ENCODE measurements around the gene TSHZ2. TPM values are rescaled to one million over a fixed set of nuclear protein-coding genes. Genes with fewer than 3 reads are reported as not detected.

Gene TSHZ2
- total and polyA plus RNA-seq, 9 of the 15 experiments (the other 6 are each of a cell fraction or from before 2014, with no cell fraction given): 0.03 to 0.20 (median 0.05) TPM; not detected in 4

GRCh38 chr20:53517146-53517545, 545.0 kb downstream of the TSHZ2 start (continued):
- TF ChIP-seq USF2 (CRISPR knock-in tag; IDR thresholded peaks at IDR 0.05): peak; percentile 82
- peak; percentile 57 for TF ChIP-seq PKNOX1 (IDR thresholded peaks at IDR 0.05)
- TF ChIP-seq ZNF589 (CRISPR knock-in tag; IDR thresholded peaks at IDR 0.05; ENCODE audit: low read depth): no peak
- peak; percentile 82 for TF ChIP-seq RAD51 (IDR thresholded peaks at IDR 0.05; ENCODE audit: borderline replicate concordance, low read depth)
- TF ChIP-seq E2F6 (IDR thresholded peaks at IDR 0.05; ENCODE audit: borderline replicate concordance in 1 of 2, extremely low read depth in 1 of 2, insufficient read depth in 1 of 2, insufficient read length in 1 of 2, low read depth in 1 of 2, low read length in 1 of 2, poor library complexity in 1 of 2, severe bottlenecking in 1 of 2): peak in 1 of 2 experiments; percentile 13
- TF ChIP-seq GTF2E2 (tag; IDR thresholded peaks at IDR 0.05): no peak
- peak; percentile 65 for TF ChIP-seq MEIS2 (IDR thresholded peaks at IDR 0.05; ENCODE audit: partially characterized antibody)
- peak; percentile 24; the same call in 1 of the 2 replicates for TF ChIP-seq CTBP1 (IDR thresholded peaks at IDR 0.05; ENCODE audit: borderline replicate concordance)
- no peak for TF ChIP-seq ZZZ3 (IDR thresholded peaks at IDR 0.05)
- TF ChIP-seq TFAM (CRISPR knock-in tag; conservative IDR thresholded peaks at IDR 0.05): no peak
- peak; percentile 76 for TF ChIP-seq USF1 (CRISPR knock-in tag; IDR thresholded peaks at IDR 0.05)
- peak; percentile 63; the same call in 1 of the 2 replicates for TF ChIP-seq SOX6 (IDR thresholded peaks at IDR 0.05)
- TF ChIP-seq RFX5 (IDR thresholded peaks at IDR 0.05; ENCODE audit: low read depth, low read length): no peak
- peak; percentile 85 for TF ChIP-seq TFE3 (CRISPR knock-in tag; IDR thresholded peaks at IDR 0.05)
- TF ChIP-seq ZNF277 (CRISPR knock-in tag; IDR thresholded peaks at IDR 0.05; ENCODE audit: borderline replicate concordance): no peak
- TF ChIP-seq MEF2D (tag; conservative IDR thresholded peaks at IDR 0.05; ENCODE audit: low read depth): no peak
- peak; percentile 85; the same call in 1 of the 2 replicates for TF ChIP-seq TOE1 (IDR thresholded peaks at IDR 0.05; ENCODE audit: borderline replicate concordance)
- no peak for TF ChIP-seq TOE1 (CRISPR knock-in tag; IDR thresholded peaks at IDR 0.05; ENCODE audit: borderline replicate concordance, low read depth)
- no peak for TF ChIP-seq SETDB1 (IDR thresholded peaks at IDR 0.05; ENCODE audit: low read length)
- TF ChIP-seq ZBTB17 (CRISPR knock-in tag; IDR thresholded peaks at IDR 0.05): no peak
